GM18870 (cell line): Measurements from ENCODE around the gene ARHGAP20.

Experiments used
- ATAC-seq: cut with Tn5 transposase; IDR thresholded peaks from one replicate; pipeline ENCODE4 v1.9.1; 2021; ENCODE audit warnings: moderate library complexity; ENCODE audit not compliant: unreplicated experiment

ARHGAP20 gene

DNA sequence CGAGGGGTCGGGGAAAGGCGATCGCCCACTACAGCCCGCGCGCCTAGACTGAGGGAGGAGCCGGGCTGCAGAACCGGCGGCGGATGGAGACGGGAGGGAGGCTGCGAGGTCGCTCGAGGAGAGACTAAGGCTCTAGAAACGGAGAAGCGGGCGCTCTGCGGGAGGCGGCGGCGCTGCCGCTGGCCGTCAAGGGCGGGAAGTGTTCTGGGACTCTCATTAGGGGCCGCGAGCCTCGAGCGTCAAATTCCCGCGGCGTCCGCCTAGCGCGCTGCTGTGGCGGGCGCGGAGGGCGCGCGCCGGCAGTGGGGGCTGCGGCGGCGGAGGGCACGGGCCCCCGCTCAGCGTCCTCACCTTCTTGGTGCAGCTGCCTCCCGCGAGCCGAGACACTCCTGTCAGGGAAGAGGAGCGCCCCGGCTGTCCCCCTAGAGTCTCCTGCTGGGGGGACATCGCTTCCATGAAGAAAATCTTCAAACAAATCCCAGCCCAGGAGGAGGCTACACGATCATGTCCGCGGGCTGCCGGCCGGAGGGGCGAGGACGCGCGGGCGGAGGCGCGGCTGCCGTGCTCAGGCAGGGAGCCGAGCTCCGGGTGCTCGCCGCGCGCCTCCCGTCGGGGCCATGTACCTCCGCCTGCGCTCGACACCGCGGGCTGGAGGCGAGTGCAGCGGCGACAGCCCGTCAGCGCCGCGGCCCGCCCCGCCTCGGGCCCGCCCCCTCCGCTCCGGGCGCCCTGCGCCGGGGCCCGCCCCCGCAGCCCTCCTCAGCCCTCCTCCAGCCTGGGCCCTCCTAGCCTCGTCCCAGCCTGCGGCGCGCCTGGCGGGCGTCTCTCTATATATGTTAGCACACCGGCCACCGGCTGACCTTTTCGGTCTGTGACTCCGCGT is at the start of gene ARHGAP20:
ARHGAP20 (minus strand) TSS at position 662 of the 883 bp plus-strand sequence; CDS start at position 456, 206 bp downstream.
- no peak for ATAC-seq

DNA sequence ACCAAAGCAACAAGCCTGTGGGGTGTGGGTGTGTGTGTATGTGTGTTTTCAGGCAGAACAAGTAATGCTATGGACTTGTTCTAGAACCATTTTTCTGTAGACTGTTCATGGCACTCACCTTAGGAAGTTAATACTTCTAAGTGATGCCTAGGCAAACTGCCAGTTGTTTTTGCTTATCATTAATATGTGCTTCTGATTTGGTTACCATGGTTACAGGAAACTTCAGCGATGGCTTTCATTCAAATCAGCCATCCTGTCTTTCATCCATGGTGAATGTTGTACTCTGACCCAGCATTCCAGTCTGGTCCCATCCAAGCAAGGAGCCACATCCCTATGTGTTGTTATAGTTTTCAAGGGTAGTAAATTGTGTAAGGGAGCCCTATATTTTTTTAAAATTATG is 49.8 kb upstream of the ARHGAP20 start:
- no peak for ATAC-seq

DNA sequence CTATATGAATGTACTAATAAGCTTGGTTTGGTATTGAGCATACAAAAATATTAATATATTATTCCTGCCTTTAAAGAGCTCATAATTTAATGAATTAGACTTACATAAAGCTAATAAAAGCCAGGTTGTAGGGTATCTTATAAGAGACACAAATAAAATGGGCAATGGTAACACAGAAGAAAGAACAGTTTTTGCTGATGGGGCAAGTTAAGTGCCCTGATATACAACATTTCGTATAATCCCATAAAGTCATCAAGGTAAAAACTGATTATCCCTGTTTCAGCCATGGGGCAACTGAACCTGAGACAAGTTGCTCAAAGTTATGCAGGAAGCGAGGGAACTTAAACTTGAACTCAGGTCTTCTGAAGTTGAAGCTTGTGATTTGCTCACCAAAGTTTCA is 48.9 kb upstream of the ARHGAP20 start:
- ATAC-seq, result no peak

DNA sequence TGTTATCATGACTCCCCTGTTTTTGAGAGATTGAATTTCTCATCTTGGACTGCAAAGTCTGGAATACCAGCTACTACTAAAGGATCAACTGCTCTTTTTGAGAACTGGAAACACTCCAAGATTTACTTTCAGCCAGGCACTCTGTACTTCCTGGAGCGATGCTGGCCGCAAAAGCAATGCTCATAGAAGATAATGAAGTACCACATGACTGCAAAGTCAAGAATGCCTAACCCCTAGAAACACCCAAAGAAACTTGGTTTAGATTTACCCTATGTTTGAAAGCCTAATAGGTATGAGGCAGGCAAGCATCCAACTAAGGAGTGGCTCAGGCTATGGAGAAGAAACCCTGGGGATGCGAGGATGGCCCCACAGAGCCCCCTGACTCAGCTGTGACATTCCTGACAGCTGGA is 47.7 kb upstream of the ARHGAP20 start:
- ATAC-seq, result no peak

- no peak for ATAC-seq
Measured at GRCh38 chr11:110757962-110758755, 45.9 kb upstream of the ARHGAP20 start.

- no peak for ATAC-seq
Measured at GRCh38 chr11:110757066-110757465, 44.8 kb upstream of the ARHGAP20 start.

DNA sequence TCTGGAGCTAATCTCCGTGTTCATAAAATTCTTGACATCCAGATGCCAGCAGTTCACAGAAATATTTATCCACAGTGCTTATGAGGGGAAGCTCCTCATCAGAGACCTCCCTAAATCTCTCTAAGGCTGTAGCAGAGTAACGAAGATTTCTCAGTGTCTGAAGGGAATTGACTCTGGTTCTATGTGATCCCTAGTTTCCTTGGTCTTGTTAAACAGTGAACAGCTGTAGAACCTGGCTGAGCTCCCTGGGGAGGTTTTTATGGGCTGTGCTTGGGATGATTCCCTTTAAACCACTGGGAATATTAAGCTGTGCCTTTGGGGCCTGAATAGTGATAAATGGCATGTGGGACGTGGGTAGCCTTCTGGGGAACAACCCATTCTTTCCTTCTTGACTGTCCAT is 43.7 kb upstream of the ARHGAP20 start:
- no peak for ATAC-seq

DNA sequence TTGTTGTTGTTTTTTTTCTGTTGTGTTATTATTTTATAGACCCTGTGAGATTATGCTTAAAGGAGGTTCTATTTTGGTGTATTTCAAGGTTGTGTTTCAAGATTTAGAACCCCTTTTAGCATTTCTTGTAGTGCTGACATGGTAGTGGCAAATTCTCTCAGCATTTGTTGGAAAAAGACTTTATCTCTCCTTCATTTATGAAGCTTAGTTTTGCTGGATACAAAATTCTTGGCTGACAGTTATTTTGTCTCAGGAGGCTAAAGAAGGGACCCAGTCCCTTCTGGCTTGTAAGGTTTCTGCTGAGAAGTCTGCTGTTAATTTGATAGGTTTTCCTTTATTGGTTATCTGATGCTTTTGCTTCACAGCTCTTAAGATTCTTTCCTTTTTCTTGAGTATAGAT is 40.7 kb upstream of the ARHGAP20 start:
- no peak for ATAC-seq

- ATAC-seq, result no peak
Measured at GRCh38 chr11:110750100-110750499, 37.9 kb upstream of the ARHGAP20 start.

DNA sequence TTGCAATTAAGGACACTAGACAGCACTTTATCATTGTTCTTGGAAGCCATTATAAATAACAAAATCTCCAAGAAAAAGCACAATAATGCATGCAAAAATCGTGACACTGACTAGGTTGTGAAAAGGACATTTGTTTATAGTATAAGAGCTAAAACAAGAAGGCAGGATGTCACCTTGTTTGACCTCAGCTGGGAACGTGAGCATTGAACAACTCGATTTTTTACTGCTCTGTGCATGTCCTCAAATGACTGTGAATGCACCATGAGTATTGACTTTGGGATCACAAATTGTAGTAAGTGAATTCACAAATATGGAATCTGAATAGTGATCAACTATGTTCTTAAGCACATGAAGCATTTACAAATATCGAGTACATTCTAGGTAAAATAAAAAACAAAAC is 35.3 kb upstream of the ARHGAP20 start:
- ATAC-seq, result no peak

- ATAC-seq, result no peak
Measured at GRCh38 chr11:110738641-110739040, 26.4 kb upstream of the ARHGAP20 start.

DNA sequence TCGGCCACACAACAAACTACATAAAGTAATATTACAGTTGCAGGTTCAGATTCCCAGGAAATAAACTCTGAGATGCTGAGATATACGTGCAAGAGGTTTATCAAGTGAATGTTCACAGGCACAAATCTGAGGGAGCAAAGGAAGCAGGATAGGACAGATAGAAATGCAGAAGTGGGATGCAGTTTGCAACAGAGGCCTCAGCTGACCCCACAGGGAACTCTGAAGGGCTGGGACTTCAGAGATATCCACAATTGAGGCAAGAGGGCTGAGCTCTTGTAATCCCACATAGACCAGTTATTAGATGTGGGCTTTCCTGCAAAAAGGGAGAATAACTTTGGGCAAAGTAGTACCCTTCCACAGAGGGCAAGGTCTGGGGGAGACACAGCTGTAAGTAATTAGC is 25.4 kb upstream of the ARHGAP20 start:
- ATAC-seq, result no peak

GRCh38 chr11:110736171-110736553 is 23.9 kb upstream of the ARHGAP20 start:
- ATAC-seq, result no peak

DNA sequence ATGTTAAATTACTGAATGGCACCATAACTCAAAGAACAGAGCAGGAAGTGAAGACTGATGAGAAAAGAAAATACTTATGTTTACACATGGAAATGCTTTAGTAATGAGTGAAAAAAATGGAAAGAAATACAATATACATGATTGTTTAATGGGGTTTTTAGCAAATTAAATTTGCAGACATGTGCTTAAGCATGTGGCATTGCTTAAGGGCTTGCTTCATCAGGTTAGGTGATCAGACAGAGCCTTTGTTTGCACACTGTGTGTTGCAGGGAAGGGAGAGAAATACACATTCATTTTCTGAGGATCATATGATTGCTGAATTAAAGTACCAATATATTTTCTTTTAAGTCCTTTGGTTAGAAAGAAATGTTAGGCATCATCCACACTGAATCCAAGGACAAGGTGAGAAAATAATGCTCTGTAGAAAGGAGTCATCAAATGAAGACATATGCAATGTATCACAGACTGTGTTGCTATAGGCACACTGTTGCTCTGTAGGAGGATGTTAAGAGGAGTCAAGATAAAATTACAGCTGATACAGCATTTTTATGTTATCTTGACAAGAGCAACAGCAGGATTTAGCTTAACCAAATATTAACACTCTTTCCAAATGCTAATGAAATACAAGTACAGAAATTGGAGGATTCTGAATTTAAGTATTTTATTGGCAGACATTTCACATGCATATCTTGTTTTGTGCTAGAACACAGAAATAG is 23.4 kb upstream of the ARHGAP20 start:
- ATAC-seq, result no peak

GRCh38 chr11:110734790-110735189 is 22.6 kb upstream of the ARHGAP20 start:
- ATAC-seq, result no peak

DNA sequence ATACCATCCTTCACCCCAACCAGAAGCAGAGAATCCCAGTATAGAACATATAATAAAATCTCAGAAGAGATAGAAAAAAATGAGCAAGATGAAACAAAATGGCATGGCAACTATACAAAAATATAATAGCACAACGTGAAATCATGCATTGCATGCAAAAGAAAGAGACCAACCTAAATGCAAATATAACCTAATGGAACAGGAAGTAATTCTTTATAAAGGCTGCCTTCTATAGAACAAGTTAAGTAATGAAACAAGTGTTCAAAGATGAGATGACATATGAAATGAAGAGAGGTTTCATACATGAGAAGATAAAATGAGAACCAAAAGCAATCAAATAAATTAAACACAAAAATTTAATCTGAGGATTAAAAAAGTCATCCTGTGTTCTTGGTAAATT is 18.5 kb upstream of the ARHGAP20 start:
- no peak for ATAC-seq

GRCh38 chr11:110728883-110729282 is 16.6 kb upstream of the ARHGAP20 start:
- no peak for ATAC-seq

DNA sequence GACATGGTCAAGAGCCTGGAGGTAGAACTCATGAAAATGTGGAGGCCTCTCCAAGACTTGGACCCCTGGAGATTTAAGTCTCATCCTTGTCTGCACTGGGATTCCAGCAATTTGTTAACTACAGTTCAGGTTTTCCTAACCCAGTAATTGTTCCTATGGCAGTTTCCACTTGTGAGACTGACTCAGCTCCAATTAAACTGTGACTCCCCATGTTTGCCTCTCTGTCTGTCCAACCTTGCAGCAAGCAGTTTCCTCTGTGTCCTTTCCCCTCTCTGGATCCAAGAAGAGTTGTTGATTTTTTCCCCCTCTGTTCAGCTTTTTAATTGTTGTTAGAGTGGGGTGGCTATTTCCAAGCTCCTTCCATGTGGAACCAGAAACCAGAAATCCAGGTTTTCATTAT is 16.2 kb upstream of the ARHGAP20 start:
- no peak for ATAC-seq

GRCh38 chr11:110724358-110724757 is 12.1 kb upstream of the ARHGAP20 start:
- no peak for ATAC-seq

DNA sequence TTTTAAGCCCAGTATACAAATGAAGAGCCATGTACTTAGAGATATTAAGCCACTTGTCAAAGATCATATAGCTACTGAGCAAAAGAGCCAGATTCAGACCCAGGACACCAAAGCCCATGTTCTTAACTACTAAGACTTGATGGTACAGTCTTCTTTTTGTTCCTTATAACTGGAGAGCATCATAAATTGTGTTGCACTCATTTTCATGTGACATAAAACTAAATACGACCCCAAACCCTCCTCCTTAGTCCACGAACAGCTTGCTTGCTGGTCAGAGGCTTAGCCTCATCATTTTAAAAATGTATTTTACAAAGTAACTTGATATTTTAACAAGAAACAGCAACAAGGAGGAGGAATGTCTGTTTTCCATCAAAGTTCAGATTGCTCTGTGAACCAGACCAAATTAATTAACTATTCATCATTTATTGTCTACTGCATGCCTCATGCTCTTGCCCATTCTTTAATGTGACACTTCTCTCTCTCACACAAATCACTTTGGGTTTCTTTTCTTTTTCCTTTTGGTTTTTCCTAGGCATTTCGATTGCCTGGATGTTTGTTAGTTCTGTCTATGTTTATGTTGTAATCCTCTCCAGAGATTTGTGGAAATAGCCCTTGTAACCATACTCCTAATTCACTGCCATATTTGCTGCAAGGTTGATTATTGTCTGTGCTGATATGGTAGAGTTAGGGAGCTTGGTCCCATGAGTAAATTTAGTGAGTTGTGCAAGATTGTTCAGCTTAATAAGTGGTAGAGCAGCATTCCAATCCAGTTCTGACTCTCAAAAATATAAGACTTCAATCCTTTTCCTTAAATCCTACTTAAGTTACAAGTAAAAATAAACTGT is 8.4 kb upstream of the ARHGAP20 start:
- ATAC-seq, result no peak

DNA sequence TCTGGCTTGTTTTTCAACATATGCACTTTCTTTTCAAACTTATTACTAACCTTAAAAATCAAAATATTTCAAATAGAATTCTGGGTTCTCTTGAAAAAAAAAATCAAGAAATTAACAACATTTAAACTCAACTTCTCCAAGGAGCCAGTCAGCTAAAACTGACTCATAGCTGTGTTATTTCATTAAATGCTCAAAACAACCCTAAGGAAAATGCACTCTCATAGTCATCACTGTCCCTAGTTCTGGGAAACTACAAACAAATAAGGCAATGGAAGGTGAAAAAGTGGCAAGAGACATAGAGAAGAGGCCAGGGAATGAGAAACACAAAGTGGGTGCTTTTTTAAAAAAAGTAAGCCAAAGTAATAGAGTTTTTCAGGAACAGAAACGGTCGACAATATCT is 4.1 kb upstream of the ARHGAP20 start:
- no peak for ATAC-seq
